PC-3 (cell line): Measurements from ENCODE around the gene CAMTA1. TPM values are rescaled to one million over a fixed set of nuclear protein-coding genes. Genes with fewer than 3 reads are reported as not detected.

Source experiments
- ATAC-seq: fragments of 200-7000 bp; cut with Tn5 transposase; 2 replicates; pipeline ENCODE4 v1.9.1; 2020; ENCODE audit warnings: mild to moderate bottlenecking, moderate library complexity
- BruUV-seq: library from RNA; stranded (reverse); fragments of 400-500 nt; replicated peaks from 2 replicates; lab custom pipeline; 2021; lab: Mats Ljungman, UMichigan
- CTCF ChIA-PET: fragments of 300-600 bp; sonication (Branson Sonifier 250); formaldehyde crosslinking; loops from one replicate; lab custom pipeline; 2022; ENCODE audit warnings: antibody characterized with exemption; lab: Charles Lee
- POLR2A ChIA-PET: fragments of 300-600 bp; sonication (Branson Sonifier 250); formaldehyde crosslinking; loops from one replicate; lab custom pipeline; 2022; ENCODE audit warnings: antibody characterized with exemption; ENCODE audit not compliant: unreplicated experiment; lab: Charles Lee
- DNase-seq: peaks from one replicate; pipeline ENCODE4 v3.0.0-alpha.2; 2015
- H2AFZ ChIP-seq: fragments of 300-600 bp; sonication (generic); 2 replicates; pipeline ENCODE4 v1.6.0; 2016; ENCODE audit warnings: antibody characterized with exemption, low read length
- H3F3A ChIP-seq: fragments of 300-600 bp; sonication (generic); one replicate; pipeline ENCODE4 v1.6.0; 2017; ENCODE audit warnings: antibody characterized with exemption, low read length, control low read depth, mild to moderate bottlenecking; ENCODE audit not compliant: unreplicated experiment
- H3K27ac ChIP-seq: fragments of 300-600 bp; sonication (generic); 2 replicates; pipeline ENCODE4 v1.5.1; 2016; ENCODE audit warnings: mild to moderate bottlenecking, low read length
- H3K27me3 ChIP-seq: fragments of 300-600 bp; sonication (generic); 2 replicates; pipeline ENCODE4 v1.6.1; 2016; ENCODE audit warnings: low read length, mixed read lengths
- H3K36me3 ChIP-seq: fragments of 300-600 bp; sonication (generic); 2 replicates; pipeline ENCODE4 v1.6.1; 2016; ENCODE audit warnings: low read depth, mixed run types, low read length, mixed read lengths
- H3K4me1 ChIP-seq: fragments of 300-600 bp; sonication (generic); 2 replicates; pipeline ENCODE4 v1.5.1; 2016; ENCODE audit warnings: low read length; ENCODE audit not compliant: insufficient read depth
- H3K4me2 ChIP-seq: fragments of 300-600 bp; sonication (generic); 2 replicates; pipeline ENCODE4 v1.6.0; 2016; ENCODE audit warnings: low read length
- H3K4me3 ChIP-seq: fragments of 300-600 bp; sonication (generic); 2 replicates; pipeline ENCODE4 v1.5.1; 2016; ENCODE audit warnings: mild to moderate bottlenecking, low read length, mixed read lengths
- H3K79me2 ChIP-seq: fragments of 300-600 bp; sonication (generic); 2 replicates; pipeline ENCODE4 v1.6.1; 2017; ENCODE audit warnings: low read length, mixed read lengths
- H3K9ac ChIP-seq: fragments of 300-600 bp; sonication (generic); 2 replicates; pipeline ENCODE4 v1.6.0; 2016; ENCODE audit warnings: mild to moderate bottlenecking, low read length
- H3K9me2 ChIP-seq: fragments of 300-600 bp; sonication (generic); replicated peaks from 2 replicates; pipeline ENCODE4 v1.6.1; 2016; ENCODE audit warnings: mixed run types, low read length, mixed read lengths
- H3K9me3 ChIP-seq: fragments of 300-600 bp; sonication (generic); 2 replicates; pipeline ENCODE4 v1.6.1; 2016; ENCODE audit warnings: low read length, mixed read lengths
- H4K20me1 ChIP-seq: fragments of 300-600 bp; sonication (generic); 2 replicates; pipeline ENCODE4 v1.6.1; 2016; ENCODE audit warnings: low read length, mixed read lengths
- EZH2 ChIP-seq: fragments of 300-600 bp; sonication (generic); IDR thresholded peaks from one replicate; pipeline ENCODE4 v1.6.1; 2017; ENCODE audit warnings: antibody characterized with exemption, mild to moderate bottlenecking, low read length; ENCODE audit not compliant: unreplicated experiment
- EZH2phosphoT487 ChIP-seq: fragments of 300-600 bp; sonication (generic); IDR thresholded peaks from 2 replicates; pipeline ENCODE4 v1.6.1; 2018; ENCODE audit warnings: mild to moderate bottlenecking, antibody characterized with exemption, low read length, borderline replicate concordance
- intact Hi-C: fragments of 100-400 bp; cut with micrococcal nuclease; formaldehyde crosslinking; loops from 2 replicates; pipeline ENCODE4 v1.9.0; 2023
- total RNA-seq: library from RNA; depleted of rRNA; stranded (reverse); fragments of >200 nt; gene quantifications from 2 replicates; pipeline ENCODE4 v1.2.3, GENCODE V29; 2014
- TF ChIP-seq, protein P1 (sequence below): fragments of 300-600 bp; sonication (generic); conservative IDR thresholded peaks from 2 replicates; pipeline ENCODE4 v1.5.1; 2017; ENCODE audit warnings: antibody characterized with exemption, low read depth, mild to moderate bottlenecking, low read length

CAMTA1 gene
- total RNA-seq, 1 experiment from 2014 or later = 40.8 TPM

- no peaks in the 10 kb centered on the region for H3K9me2 ChIP-seq
- no peaks in the 10 kb centered on the region for H4K20me1 ChIP-seq
- H3K9ac ChIP-seq = no peak overlapping the region
- DNase-seq (no peak), ATAC-seq (no peak)
- TF ChIP-seq EZH2 (no peak), EZH2phosphoT487 (no peak)
- TF ChIP-seq, protein P1, sequence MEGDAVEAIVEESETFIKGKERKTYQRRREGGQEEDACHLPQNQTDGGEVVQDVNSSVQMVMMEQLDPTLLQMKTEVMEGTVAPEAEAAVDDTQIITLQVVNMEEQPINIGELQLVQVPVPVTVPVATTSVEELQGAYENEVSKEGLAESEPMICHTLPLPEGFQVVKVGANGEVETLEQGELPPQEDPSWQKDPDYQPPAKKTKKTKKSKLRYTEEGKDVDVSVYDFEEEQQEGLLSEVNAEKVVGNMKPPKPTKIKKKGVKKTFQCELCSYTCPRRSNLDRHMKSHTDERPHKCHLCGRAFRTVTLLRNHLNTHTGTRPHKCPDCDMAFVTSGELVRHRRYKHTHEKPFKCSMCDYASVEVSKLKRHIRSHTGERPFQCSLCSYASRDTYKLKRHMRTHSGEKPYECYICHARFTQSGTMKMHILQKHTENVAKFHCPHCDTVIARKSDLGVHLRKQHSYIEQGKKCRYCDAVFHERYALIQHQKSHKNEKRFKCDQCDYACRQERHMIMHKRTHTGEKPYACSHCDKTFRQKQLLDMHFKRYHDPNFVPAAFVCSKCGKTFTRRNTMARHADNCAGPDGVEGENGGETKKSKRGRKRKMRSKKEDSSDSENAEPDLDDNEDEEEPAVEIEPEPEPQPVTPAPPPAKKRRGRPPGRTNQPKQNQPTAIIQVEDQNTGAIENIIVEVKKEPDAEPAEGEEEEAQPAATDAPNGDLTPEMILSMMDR = no peak
- H3K79me2 ChIP-seq = no peaks in the 10 kb centered on the region
- no peak overlapping the region for H2AFZ ChIP-seq
- no peak overlapping the region for H3K4me2 ChIP-seq
- no peaks in the 10 kb centered on the region for H3K27me3 ChIP-seq
- H3F3A ChIP-seq = no peaks in the 10 kb centered on the region
- ChIA-PET POLR2A (no interaction called here), CTCF (no interaction called here)
- H3K4me3 ChIP-seq = no peak overlapping the region
- intact Hi-C loops = no loop called here
- no peaks in the 10 kb centered on the region for H3K9me3 ChIP-seq
- BruUV-seq = no TSS peak
- no peaks in the 10 kb centered on the region for H3K36me3 ChIP-seq
- peaks cover 15% of the 10 kb centered on the region; the same call in 1 of the 2 replicates for H3K4me1 ChIP-seq
- H3K27ac ChIP-seq = no peak overlapping the region
Measured at GRCh38 chr1:7258589-7259135, 473.4 kb downstream of the CAMTA1 start.

DNA sequence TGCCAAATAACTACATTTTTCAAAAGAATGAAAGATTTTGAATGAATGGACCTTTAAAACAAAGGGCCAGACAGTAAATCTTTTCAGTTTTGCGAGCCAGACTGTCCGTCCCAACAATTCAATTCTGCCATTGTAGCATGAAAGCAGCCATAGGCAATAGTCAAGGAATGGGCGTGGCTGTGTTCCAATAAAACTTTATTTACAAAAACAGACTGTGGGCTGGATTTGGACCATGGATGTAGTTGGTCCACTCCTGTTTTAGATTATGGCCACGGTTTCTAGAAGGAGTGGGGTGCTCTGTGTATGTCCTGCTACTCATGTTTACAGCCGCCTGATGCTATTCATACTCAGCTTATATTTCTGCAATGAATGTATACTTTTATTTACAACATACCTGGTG, 474.7 kb downstream of the CAMTA1 start:
- POLR2A ChIA-PET = no interaction called here
- no peaks in the 10 kb centered on the region for H3K79me2 ChIP-seq
- no peak overlapping the region for H2AFZ ChIP-seq
- no peak for TF ChIP-seq EZH2
- TF ChIP-seq, protein P1 = no peak
- TF ChIP-seq EZH2phosphoT487 = no peak
- H3K9ac ChIP-seq = no peak overlapping the region
- H3K27ac ChIP-seq = no peak overlapping the region
- no peaks in the 10 kb centered on the region for H4K20me1 ChIP-seq
- no peak overlapping the region for H3K4me2 ChIP-seq
- no TSS peak for BruUV-seq
- H3K27me3 ChIP-seq = no peaks in the 10 kb centered on the region
- no peaks in the 10 kb centered on the region for H3F3A ChIP-seq
- peaks cover 16% of the 10 kb centered on the region; the same call in 1 of the 2 replicates for H3K4me1 ChIP-seq
- no peaks in the 10 kb centered on the region for H3K9me3 ChIP-seq
- CTCF ChIA-PET = no interaction called here
- no peak overlapping the region for H3K4me3 ChIP-seq
- intact Hi-C loops = no loop called here
- no peaks in the 10 kb centered on the region for H3K9me2 ChIP-seq
- no peaks in the 10 kb centered on the region for H3K36me3 ChIP-seq
- DNase-seq (no peak), ATAC-seq (no peak)

DNA sequence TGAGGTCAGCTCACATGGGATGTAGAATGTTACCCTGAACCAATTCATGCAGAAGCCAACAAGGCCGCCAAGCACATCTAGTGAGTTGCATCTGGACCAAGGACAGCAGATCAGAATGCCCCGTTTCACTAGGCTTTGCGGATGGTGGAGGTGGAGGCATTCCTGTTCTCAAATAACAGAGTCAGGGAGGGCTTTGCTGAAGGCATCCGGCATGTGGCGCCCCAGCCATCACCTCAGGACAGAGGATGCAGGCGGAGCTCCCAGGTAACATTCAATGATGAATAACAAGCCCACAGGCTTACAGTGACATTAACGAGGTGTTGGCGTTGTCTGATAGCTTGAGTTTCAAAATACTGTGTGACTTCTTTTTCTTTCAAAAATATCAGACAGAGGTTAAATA, 476.2 kb downstream of the CAMTA1 start:
- H3K9ac ChIP-seq = no peak overlapping the region
- H3K9me3 ChIP-seq = no peaks in the 10 kb centered on the region
- no peak overlapping the region for H2AFZ ChIP-seq
- intact Hi-C loops = no loop called here
- no peak overlapping the region for H3K4me2 ChIP-seq
- H3F3A ChIP-seq = no peaks in the 10 kb centered on the region
- no peaks in the 10 kb centered on the region for H3K27me3 ChIP-seq
- ChIA-PET POLR2A (no interaction called here), CTCF (no interaction called here)
- H3K79me2 ChIP-seq = no peaks in the 10 kb centered on the region
- no peaks in the 10 kb centered on the region for H3K36me3 ChIP-seq
- DNase-seq (no peak), ATAC-seq (no peak)
- no peak overlapping the region for H3K27ac ChIP-seq
- peaks cover 22% of the 10 kb centered on the region for H3K4me1 ChIP-seq
- no peak for TF ChIP-seq EZH2
- TF ChIP-seq, protein P1 = no peak
- no peak for TF ChIP-seq EZH2phosphoT487
- H3K4me3 ChIP-seq = no peak overlapping the region
- H3K9me2 ChIP-seq = no peaks in the 10 kb centered on the region
- BruUV-seq = no TSS peak
- H4K20me1 ChIP-seq = no peaks in the 10 kb centered on the region
